GM15510 (cell line): Measurements from ENCODE around the gene ARHGEF39.
A peak's percentile ranks its signal among the peaks of the same experiment; 100 is the strongest.

ENCODE experiments used
- POLR2A ChIP-seq: IDR thresholded peaks from 3 replicates; pipeline ENCODE4 v1.6.1; 2011; ENCODE audit warnings: borderline replicate concordance; ENCODE audit not compliant: insufficient read length; ENCODE audit errors: extremely low read depth

ARHGEF39 gene

DNA sequence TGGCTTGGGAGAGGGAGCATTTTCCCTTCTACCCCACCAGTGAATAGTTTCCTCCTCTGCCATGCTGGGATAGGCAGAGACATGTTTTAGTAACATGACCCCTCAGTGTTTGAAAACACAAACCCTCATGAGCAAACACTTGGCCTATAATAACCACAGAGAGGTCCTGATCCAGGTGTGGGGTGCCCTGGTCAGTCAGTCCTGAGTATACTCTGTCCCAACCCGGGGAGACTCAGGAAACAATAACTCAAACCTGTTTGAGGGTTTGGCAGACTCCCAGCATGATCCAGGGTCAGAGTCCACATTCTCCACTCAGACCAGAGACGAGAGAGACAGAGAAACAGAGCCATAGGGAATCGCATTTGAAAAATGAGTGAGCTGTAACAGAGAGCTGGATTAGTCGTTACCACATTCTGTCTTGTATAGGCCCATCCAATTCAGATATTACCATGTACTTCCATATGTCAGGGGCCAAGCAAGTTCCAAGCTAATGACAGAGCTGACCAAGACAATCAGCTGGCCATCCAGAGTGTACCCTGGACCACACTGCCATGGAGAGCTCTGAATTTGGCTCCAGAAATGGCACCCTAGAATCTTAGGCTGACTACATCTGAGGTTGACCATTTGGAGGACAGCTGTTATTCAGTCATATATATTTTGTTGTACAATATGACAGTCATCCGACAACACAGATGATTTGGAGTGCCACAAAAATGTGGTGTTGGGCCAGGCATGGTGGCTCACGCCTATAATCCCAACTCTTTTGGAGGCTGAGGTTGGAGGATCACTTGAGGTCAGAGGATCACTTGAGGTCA is 4.5 kb upstream of the ARHGEF39 start:
- TF ChIP-seq POLR2A = no peak

DNA sequence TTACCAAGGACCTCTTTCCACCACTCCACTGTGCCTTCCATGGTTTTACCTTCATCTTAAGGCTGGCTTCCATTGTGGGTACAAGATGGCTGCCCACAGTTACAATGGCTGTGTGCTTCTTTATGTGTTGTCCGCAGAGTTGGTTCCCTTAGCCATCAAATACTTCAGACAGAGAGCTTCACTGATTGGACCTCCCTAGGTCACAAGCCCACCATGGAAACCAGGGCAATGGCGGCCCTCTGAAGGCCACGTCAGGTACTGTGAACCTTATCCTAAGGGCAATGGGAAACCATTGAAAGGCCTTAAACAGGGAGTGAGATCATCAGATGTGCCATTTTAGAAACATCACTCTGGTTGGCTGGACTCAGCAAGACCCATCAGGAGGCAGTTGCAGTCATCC is 2.9 kb upstream of the ARHGEF39 start:
- no peak for TF ChIP-seq POLR2A

DNA sequence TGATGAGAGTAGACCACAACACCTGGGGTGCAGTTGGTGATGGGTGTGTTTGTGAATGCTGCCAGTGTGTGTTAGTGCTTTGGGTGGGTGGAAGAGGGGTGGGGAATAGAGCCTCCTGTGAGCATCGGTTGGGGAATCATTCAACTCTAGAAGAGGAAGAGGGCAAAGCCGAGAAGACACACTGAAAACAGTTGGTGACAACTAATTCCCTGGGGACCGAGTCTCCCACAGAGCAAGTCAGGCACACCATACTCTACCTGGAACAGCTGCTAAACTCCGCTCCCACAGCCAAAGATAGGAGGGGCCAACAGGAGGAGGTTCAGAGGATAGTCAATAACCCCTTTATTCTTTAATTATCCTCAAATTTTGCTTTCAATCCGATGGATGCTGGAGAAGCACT is 1.6 kb upstream of the ARHGEF39 start:
- no peak for TF ChIP-seq POLR2A

DNA sequence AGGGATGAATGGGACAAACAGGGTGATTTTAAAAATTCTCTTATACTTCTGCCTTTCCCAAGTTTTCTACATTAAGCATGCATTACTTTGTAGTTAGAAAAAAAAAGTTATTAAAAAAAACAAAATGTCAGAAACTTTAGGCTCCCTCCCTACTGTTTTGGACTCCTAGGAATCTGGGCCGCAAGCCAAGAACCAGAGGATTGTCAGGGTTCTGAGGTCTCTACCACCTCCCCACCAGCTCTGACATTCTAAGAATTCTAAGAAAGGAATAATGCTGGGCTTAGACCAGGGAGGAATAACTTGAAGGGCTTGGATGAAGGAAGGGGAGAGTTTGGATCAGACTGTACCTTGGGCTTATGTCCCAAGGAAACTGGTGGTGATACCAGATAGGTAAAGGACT is 1.1 kb upstream of the ARHGEF39 start:
- TF ChIP-seq POLR2A = no peak

DNA sequence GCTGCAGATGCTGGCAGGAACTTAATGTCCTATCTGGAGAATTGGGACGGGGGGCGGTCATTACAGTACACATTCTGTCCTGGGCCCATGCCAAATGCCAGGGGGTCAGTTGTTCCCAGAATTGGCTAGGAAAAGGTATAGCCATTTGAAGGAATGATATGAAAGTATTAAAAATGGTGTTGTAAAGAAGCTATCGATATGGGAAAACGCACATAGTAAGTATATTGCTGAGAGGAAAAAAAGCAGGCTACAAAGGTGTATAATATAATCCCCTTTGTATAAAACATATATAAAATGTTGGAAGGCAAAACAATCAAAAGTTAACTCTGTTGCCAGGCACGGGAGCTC is 450 bp upstream of the ARHGEF39 start:
- no peak for TF ChIP-seq POLR2A

DNA sequence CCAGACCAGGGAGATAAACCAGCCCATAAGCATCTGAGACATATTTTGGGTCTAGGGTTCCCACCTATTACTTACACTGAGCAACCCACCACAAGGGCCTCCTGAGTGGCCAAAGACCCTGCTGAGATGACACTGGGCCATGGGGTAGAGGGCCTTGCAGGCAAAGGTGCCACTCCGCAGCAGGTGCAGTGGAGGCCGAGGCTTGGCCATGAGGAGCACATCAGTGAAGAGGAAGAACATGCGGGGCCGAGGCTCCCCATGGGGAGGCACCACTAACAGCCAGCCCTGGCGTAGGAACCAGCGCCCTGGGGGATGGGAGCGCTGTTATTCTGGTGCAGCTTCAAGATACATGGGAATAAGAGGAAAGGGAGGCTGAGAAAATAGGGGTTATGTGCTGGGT is 2.6 kb downstream of the ARHGEF39 start:
- TF ChIP-seq POLR2A = no peak

DNA sequence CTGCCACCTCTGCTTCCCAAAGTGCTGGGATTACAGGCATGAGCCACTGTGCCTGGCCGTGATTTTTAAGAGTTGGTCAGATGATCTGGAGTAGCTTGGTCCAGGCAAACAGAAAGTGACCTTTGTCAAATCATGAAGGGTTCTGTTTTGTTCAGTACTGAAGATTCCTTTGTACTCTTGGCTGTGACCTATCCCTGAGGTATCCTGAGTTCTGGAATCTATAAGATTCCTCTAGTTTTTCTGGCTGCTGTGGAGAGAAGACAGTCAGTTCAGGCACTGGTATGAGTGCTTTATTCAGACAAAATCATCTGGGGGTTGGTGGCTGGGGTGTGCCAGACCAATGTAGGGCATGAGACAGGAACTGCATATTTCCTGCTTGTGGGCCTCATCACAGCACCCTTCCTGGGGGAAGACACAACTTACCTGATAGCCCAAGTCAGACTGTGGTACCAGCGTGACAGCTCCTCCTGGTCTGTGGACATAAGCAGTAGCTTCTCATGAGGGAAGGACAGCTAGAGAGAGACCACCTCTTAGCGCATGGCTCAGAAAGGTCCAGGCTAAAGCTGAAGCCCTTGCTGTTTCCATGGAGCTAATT is 3.1 kb downstream of the ARHGEF39 start:
- TF ChIP-seq POLR2A = no peak

DNA sequence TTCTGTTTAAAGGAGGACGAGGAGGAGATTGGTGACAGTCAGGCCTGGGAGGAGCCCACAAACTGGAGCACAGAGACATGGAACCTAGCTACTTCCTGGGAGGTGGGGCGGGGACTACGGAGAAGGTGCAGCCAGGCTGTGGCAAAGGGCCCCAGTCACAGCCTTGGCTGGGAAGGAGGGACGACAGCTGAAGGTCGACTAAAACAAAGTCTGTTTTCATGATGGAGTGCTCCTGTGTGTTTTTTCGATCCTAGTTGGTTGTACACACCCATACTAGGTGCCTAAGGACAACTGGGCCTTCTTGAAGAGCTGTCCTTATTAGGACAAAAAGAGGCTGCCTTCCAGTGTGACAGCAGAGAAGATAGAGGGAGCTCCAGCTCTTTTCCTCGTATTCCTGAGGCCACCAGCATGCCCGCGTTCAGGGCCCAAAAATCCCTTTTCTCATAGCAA is 4.0 kb downstream of the ARHGEF39 start:
- no peak for TF ChIP-seq POLR2A

DNA sequence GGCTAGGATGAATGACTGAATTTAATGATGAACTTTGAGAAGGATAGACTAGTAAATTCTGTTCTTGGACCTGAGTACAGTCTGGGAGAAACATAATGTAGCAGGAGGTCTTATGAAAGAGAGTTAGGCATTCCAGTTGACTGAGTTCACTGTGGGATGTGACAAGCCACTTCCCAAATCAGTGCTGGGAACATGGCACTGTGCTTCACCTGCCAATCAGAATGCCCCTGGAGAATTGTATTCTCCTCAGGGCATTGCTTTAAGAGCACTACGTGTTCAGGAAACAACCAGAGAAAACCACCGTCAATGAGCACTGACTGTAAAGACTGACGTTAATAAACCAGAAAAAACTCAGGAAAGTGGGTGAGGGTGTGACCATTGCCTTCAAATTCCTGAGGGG is 5.7 kb downstream of the ARHGEF39 start:
- no peak for TF ChIP-seq POLR2A

DNA sequence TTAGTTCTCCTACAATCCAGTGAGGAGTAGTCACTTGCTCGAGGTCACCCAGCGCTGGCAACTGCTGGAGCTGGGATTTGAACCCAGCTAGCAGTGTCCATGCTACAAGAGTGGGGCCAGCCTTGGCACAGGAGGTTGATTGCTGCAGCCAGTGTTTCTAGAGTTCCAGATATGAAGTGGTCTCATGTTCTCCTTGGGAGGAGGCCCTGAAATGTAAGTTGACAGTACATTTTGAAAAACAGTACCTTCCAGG is 6.1 kb downstream of the ARHGEF39 start:
- TF ChIP-seq POLR2A = no peak

DNA sequence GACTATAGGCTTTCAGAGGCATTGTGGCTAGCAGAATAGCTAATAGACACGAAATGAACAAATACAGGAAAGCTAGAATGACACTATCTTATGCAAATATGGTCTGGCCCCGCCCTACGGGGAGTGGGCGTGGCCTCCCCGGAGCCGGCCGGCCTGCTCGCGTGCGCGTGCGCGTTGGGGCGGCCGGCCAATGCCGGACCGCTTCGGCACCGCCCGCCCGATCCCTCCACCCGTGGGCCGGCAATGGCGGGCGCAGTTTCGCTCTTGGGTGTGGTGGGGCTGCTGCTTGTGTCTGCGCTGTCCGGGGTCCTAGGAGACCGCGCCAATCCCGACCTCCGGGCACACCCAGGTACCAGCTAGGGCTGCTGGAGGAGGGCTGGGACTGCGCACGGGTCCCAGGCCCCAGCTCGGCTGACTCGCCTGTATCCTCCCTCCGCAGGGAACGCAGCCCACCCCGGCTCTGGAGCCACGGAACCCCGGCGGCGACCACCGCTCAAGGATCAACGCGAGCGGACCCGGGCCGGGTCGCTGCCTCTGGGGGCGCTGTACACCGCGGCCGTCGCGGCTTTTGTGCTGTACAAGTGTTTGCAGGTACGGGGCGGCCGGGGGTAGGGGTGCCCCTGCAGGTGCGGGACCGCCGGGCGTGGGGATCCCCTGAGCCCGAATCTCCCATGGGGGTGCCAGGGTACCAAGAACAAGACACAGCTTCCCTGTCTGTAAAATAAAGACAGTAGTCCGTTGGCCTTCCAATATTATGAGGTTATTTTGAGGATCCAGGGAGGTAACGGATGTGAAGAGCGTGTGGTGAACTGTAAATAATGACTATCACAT is 6.6 kb downstream of the ARHGEF39 start, which contains the start of gene CCDC107:
Gene CCDC107 (plus strand): TSS at position 156 of the 831 bp plus-strand sequence. CDS start 88 bp downstream, at position 244.
- peak; percentile 87 for TF ChIP-seq POLR2A

DNA sequence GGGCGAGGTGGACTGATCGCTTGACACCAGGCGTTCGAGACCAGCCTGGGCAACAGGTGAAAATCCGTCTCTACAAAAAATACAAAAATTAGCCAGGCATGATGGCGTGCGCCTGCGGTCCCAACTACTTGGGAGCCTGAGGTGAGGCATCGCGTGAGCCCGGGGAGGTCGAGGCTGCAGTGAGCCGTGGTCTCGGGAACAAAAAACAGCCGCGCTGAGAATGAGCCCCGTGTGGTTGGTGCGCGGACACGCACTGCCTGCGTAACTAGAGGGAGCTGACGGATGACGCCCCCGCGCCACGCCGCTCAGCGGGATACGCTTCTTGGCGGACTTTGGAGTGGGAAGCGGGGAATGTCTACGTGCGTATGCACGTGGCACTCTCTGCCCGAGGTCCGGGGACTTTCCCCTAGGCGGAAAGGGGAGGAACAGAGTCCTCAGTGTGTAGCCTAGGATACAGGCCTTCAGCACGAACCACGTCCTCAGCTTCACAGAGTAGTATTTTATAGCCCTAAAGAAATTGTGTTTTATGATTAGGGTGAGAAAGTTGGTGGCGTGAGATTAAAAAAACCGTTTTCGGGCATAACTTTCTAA is 7.4 kb downstream of the ARHGEF39 start, which contains the start of gene RMRP:
Gene RMRP (minus strand): TSS at position 474 of the 591 bp plus-strand sequence.
- no peak for TF ChIP-seq POLR2A

DNA sequence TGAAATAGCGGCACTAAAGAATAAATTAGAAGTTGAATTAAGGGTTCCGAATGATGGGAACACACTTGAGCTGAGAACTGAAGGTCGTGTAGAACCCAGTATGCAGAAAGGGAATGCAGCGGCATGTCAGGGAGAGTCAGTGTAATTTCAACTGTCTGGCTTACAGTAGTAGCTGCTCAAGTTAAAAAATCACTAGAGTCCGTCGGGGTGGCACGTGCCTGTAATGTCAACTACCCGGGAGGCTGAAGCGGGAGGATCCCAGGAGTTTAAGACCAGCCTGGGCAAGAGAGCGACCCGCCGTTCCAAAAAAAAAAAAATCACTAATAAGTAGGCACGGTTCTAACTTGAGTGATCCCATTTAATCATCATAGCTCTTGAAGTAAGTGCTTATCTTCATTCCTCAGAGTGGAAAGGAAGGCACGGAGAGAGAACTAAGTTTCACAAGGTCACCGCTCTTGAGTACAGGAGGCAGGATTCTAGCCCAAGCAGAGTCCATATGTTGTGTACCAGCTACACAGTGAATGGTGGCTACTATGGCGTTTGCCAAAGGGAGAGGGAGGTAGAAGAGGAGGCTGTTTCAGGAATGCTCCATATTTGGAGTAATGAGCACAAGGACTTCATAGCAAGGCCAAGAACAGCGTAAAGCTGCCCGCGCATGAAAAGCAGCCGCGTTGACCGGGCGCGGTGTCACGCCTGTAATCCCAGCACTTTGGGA is 8.0 kb downstream of the ARHGEF39 start:
- TF ChIP-seq POLR2A = no peak

DNA sequence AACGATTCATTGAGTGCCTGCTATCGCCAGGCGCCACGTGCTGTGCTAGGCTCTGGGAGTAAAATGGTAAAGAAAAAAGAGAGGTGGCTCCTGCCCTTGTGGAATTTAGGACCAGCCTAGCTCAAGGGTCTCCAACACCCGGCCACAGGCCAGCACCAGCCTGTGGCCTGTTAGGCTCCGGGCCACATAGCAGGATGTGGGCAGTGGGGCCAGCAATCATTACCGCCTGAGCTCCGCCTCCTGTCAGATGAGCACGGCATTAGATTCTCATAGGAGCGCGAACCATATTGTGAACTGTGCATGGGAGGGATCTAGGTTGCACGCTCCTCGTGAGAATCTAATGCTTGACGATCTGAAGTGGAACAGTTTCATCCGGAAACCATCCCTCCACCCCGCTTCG is 8.6 kb downstream of the ARHGEF39 start:
- TF ChIP-seq POLR2A = no peak
